Measurements from ENCODE around the gene SLFN12L. TPM values are rescaled to one million over a fixed set of nuclear protein-coding genes. Genes with fewer than 3 reads are reported as not detected.

Gene SLFN12L
- total RNA-seq (2014; rRNA removed), result not detected in 2 replicates
- not detected for Bru-seq, nascent RNA
- not detected for BruChase-seq, experiment 1, labeled RNA remaining after a 6-hour chase
- percentile 1 among the genes with signal in this experiment for BruChase-seq, experiment 2, labeled RNA remaining after a 2-hour chase
- long read RNA-seq, result 0 reads

DNA sequence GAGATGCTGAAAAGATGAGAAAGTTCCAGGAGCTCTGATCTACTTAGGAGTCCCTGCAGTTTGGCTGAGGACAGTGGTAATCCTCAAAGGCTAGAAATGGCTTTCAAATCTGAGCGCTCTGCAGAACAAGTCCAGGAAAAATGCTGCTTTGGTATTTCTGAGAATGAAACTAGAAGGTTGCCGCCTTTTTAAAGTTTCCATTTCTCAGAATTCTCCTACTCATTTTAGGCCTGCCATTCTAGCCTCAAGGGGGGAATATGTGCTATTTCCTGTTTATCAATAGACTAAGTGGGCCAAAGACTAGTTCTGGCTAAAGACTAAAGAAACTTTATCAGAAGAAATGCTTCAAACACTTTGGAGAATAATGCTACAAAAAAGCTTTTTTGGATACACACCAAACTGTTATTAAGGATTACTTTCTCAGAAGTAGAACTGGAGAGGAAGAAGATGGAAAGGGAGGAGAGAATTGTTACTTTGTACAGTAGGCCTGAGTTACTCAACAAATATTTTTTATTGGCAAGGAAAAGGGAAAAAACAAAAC lies at the start of gene SLFN12L:
Gene SLFN12L (minus strand): TSS at position 78 of the 541 bp plus-strand sequence. CDS start 15,314 bp downstream, outside the sequence.
- ATAC-seq (no peak), DNase-seq (no peak)
- Histone ChIP-seq H3K36me3 (ENCODE audit: low read depth, low read length) (no peaks in the 10 kb centered on the region), H3K27me3 (ENCODE audit: low read length) (no peaks in the 10 kb centered on the region), H3K4me2 (ENCODE audit: low read length) (no peak within 1 kb of the TSS), H4K20me1 (ENCODE audit: low read length) (no peaks in the 10 kb centered on the region), H2AFZ (ENCODE audit: low read length) (no peak within 1 kb of the TSS), H3K27ac (ENCODE audit: low read length) (no peak within 1 kb of the TSS), H3K79me2 (ENCODE audit: low read length) (no peaks in the 10 kb centered on the region), H3K9ac (ENCODE audit: low read length) (no peak within 1 kb of the TSS), H3K9me2 (replicated peaks; ENCODE audit: low read length) (no peaks in the 10 kb centered on the region), H3K4me3 (ENCODE audit: low read length) (no peak within 1 kb of the TSS), H3F3A (ENCODE audit: low read length, unreplicated experiment) (no peaks in the 10 kb centered on the region), H3K4me1 (ENCODE audit: insufficient read depth, low read length) (peaks cover 4% of the 10 kb centered on the region; the same call in 1 of the 2 replicates), H3K9me3 (ENCODE audit: low read length) (no peaks in the 10 kb centered on the region)
- TF ChIP-seq EZH2phosphoT487 (IDR thresholded peaks at IDR 0.05; ENCODE audit: borderline replicate concordance, low read length), result no peak
- TF ChIP-seq, protein P1, sequence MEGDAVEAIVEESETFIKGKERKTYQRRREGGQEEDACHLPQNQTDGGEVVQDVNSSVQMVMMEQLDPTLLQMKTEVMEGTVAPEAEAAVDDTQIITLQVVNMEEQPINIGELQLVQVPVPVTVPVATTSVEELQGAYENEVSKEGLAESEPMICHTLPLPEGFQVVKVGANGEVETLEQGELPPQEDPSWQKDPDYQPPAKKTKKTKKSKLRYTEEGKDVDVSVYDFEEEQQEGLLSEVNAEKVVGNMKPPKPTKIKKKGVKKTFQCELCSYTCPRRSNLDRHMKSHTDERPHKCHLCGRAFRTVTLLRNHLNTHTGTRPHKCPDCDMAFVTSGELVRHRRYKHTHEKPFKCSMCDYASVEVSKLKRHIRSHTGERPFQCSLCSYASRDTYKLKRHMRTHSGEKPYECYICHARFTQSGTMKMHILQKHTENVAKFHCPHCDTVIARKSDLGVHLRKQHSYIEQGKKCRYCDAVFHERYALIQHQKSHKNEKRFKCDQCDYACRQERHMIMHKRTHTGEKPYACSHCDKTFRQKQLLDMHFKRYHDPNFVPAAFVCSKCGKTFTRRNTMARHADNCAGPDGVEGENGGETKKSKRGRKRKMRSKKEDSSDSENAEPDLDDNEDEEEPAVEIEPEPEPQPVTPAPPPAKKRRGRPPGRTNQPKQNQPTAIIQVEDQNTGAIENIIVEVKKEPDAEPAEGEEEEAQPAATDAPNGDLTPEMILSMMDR (conservative IDR thresholded peaks at IDR 0.05; ENCODE audit: low read depth, low read length), result no peak
- TF ChIP-seq EZH2 (IDR thresholded peaks at IDR 0.05; ENCODE audit: low read length, unreplicated experiment), result no peak
- intact Hi-C loops (cut with micrococcal nuclease), result no loop called here
- CTCF ChIA-PET, result interaction anchor here (0.7 kb wide), 1 partner anchor 80 kb away, joined by 3 read pairs; no protein-coding TSS in a partner anchor
- POLR2A ChIA-PET (ENCODE audit: unreplicated experiment), result no interaction called here
- BruUV-seq (replicated peaks), result no TSS peak

DNA sequence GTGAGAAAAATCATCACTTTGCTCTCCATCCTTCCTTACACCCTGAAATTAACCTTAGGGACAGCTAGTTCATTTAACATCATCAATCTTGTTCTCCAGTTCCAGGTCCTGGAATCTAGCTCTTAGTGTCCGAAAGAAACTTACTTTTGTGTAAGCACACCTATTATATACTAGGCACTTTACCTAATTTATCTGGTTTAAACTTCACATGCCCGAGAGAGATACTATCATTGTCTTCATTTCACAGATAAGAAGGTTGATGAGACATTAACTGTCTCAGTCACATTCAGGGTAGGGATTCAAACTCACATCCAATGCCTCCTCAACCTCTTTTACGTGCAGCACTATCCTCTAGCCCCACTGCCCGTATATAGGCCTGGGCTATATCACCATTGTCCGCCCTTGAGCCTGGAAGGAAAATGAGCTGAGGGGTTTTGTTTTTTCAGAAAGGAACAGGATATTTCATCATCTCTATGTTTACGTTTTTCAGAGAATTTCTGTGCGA lies 49.1 kb upstream of the SLFN12L start:
- DNase-seq, result no peak
- H3K79me2 ChIP-seq (ENCODE audit: low read length), result peaks cover 44% of the 10 kb centered on the region
- intact Hi-C loops (cut with micrococcal nuclease), result no loop called here
- peak overlapping the region; percentile 90 for H3K4me2 ChIP-seq (ENCODE audit: low read length)
- H3F3A ChIP-seq (ENCODE audit: low read length, unreplicated experiment), result peaks cover 5% of the 10 kb centered on the region
- H3K27me3 ChIP-seq (ENCODE audit: low read length), result no peaks in the 10 kb centered on the region
- no peaks in the 10 kb centered on the region for H3K9me3 ChIP-seq (ENCODE audit: low read length)
- no peak for TF ChIP-seq EZH2phosphoT487 (IDR thresholded peaks at IDR 0.05; ENCODE audit: borderline replicate concordance, low read length)
- TF ChIP-seq EZH2 (IDR thresholded peaks at IDR 0.05; ENCODE audit: low read length, unreplicated experiment), result no peak
- TF ChIP-seq, protein P1 (conservative IDR thresholded peaks at IDR 0.05; ENCODE audit: low read depth, low read length), result no peak
- peak overlapping the region; percentile 86 for H3K27ac ChIP-seq (ENCODE audit: low read length)
- H4K20me1 ChIP-seq (ENCODE audit: low read length), result peaks cover 19% of the 10 kb centered on the region
- peak overlapping the region; percentile 96 for H3K9ac ChIP-seq (ENCODE audit: low read length)
- ATAC-seq, result no peak
- ChIA-PET POLR2A (ENCODE audit: unreplicated experiment) (interaction anchor here (0.6 to 0.7 kb wide), 2 partner anchors 31 to 320 kb away, joined by 3 read pairs; no protein-coding TSS in a partner anchor), CTCF (no interaction called here)
- no peaks in the 10 kb centered on the region for H3K36me3 ChIP-seq (ENCODE audit: low read depth, low read length)
- H3K9me2 ChIP-seq (replicated peaks; ENCODE audit: low read length), result no peaks in the 10 kb centered on the region
- H2AFZ ChIP-seq (ENCODE audit: low read length), result peak overlapping the region; percentile 90
- peaks cover 25% of the 10 kb centered on the region for H3K4me1 ChIP-seq (ENCODE audit: insufficient read depth, low read length)
- TSS peak; percentile 92 for BruUV-seq (replicated peaks)
- H3K4me3 ChIP-seq (ENCODE audit: low read length), result peak overlapping the region; percentile 97

DNA sequence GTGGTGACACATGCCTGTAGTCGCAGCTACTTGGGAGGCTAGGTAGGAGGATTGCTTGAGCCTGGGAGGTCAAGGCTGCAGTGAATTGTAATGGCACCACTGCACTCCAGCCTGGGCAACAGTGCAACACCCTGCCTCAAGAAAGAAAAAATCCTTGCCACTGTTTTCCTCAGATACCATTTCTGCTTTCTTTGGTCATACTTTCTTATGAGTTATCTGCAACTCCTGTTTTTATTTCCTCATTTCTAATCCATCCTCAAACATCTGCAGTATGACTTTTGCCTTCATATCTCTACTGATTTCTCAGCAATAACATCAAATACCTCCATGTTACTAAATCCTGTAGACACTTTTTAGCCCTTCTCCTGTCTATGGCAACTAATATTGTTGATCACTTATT lies 46.6 kb upstream of the SLFN12L start:
- Histone ChIP-seq H3F3A (ENCODE audit: low read length, unreplicated experiment) (peaks cover 4% of the 10 kb centered on the region), H3K4me2 (ENCODE audit: low read length) (no peak overlapping the region), H3K9ac (ENCODE audit: low read length) (no peak overlapping the region), H2AFZ (ENCODE audit: low read length) (no peak overlapping the region), H3K36me3 (ENCODE audit: low read depth, low read length) (no peaks in the 10 kb centered on the region), H3K27ac (ENCODE audit: low read length) (no peak overlapping the region), H3K79me2 (ENCODE audit: low read length) (peaks cover 22% of the 10 kb centered on the region), H3K4me3 (ENCODE audit: low read length) (no peak overlapping the region), H3K4me1 (ENCODE audit: insufficient read depth, low read length) (peaks cover 15% of the 10 kb centered on the region; the same call in 1 of the 2 replicates), H4K20me1 (ENCODE audit: low read length) (peaks cover 4% of the 10 kb centered on the region; the same call in 1 of the 2 replicates), H3K27me3 (ENCODE audit: low read length) (no peaks in the 10 kb centered on the region), H3K9me2 (replicated peaks; ENCODE audit: low read length) (no peaks in the 10 kb centered on the region), H3K9me3 (ENCODE audit: low read length) (no peaks in the 10 kb centered on the region)
- DNase-seq (no peak), ATAC-seq (no peak)
- TF ChIP-seq EZH2 (IDR thresholded peaks at IDR 0.05; ENCODE audit: low read length, unreplicated experiment) (no peak), EZH2phosphoT487 (IDR thresholded peaks at IDR 0.05; ENCODE audit: borderline replicate concordance, low read length) (no peak)
- TF ChIP-seq, protein P1 (conservative IDR thresholded peaks at IDR 0.05; ENCODE audit: low read depth, low read length), result no peak
- POLR2A ChIA-PET (ENCODE audit: unreplicated experiment), result no interaction called here
- BruUV-seq (replicated peaks), result no TSS peak
- intact Hi-C loops (cut with micrococcal nuclease), result no loop called here
- CTCF ChIA-PET, result no interaction called here
